T-helper 2 cell (primary cell): ENCODE data around the gene ZPR1.
"Not testable (repeated sequence)": the region's sequence is repeated elsewhere in the genome, so short reads cannot be mapped to it uniquely, and the experiment has no call there.

Source experiments
- DNase-seq, 5 experiments: peaks; one replicate each; pipeline versions ENCODE4 v3.0.0 to v3.0.0-alpha.2; 2012 to 2022
- total RNA-seq, 2 donors: gene quantifications; one replicate each; lab custom pipeline; 2026; lab: John Stamatoyannopoulos, UW

ZPR1 gene
- total RNA-seq, result 137 to 163 reads per million in 2 donors

GRCh38 chr11:116787786-116788486, at the start of gene ZPR1:
ZPR1 (minus strand) TSS chr11:116788023; CDS start chr11:116787990, 33 bp downstream.
- DNase-seq, result peak; percentile 68 to 86 (median 83)

- DNase-seq, result no peak
These were observed 48.8 kb upstream of the ZPR1 start for GRCh38 chr11:116836632-116836991.

- DNase-seq, result peak; percentile 38 to 93 (median 66)
These were observed 48.2 kb upstream of the ZPR1 start for GRCh38 chr11:116835791-116836631.

GRCh38 chr11:116835042-116835772, 47.4 kb upstream of the ZPR1 start:
- no peak for DNase-seq

- not testable (repeated sequence) for DNase-seq
These were observed 46.8 kb upstream of the ZPR1 start for GRCh38 chr11:116834535-116835041.

- no peak for DNase-seq
These were observed 46.2 kb upstream of the ZPR1 start for GRCh38 chr11:116833816-116834534.

GRCh38 chr11:116833491-116833815, 45.6 kb upstream of the ZPR1 start:
- DNase-seq, result no peak

GRCh38 chr11:116832350-116833290, 44.8 kb upstream of the ZPR1 start:
- peak in 1 of 5 experiments; percentile 19 for DNase-seq

GRCh38 chr11:116831790-116832349, 44.0 kb upstream of the ZPR1 start:
- no peak for DNase-seq

- no peak for DNase-seq
These were observed 42.5 kb upstream of the ZPR1 start for GRCh38 chr11:116830184-116830912.

- DNase-seq, result no peak
These were observed 41.8 kb upstream of the ZPR1 start, which contains the start of gene APOC3 for GRCh38 chr11:116829525-116830183. APOC3 (plus strand) TSS chr11:116829907; CDS start chr11:116830583, 676 bp downstream.

- no peak for DNase-seq
These were observed 41.1 kb upstream of the ZPR1 start for GRCh38 chr11:116828632-116829524.

GRCh38 chr11:116827461-116827860, 39.6 kb upstream of the ZPR1 start:
- no peak for DNase-seq

- no peak for DNase-seq
These were observed 39.1 kb upstream of the ZPR1 start for GRCh38 chr11:116826751-116827431.

GRCh38 chr11:116825854-116826750, 38.3 kb upstream of the ZPR1 start:
- no peak for DNase-seq

GRCh38 chr11:116825434-116825833, 37.6 kb upstream of the ZPR1 start:
- no peak for DNase-seq
